GM12865 (cell line): ENCODE data around the gene AP1S1.

Experiments used
- DNase-seq: peaks from one replicate; pipeline ENCODE4 v3.0.0; 2010; ENCODE audit warnings: low read depth
- H3K4me3 ChIP-seq: 2 replicates; pipeline ENCODE4 v1.5.1; 2011; ENCODE audit warnings: mild to moderate bottlenecking, low read depth, low read length, control low read depth
- TF ChIP-seq, protein P1 (sequence below): IDR thresholded peaks from 2 replicates; pipeline ENCODE4 v1.5.1; 2011; ENCODE audit warnings: low read length, control low read depth, low read depth, inconsistent platforms; ENCODE audit not compliant: insufficient read depth; ENCODE audit errors: missing control alignments

Gene AP1S1

DNA sequence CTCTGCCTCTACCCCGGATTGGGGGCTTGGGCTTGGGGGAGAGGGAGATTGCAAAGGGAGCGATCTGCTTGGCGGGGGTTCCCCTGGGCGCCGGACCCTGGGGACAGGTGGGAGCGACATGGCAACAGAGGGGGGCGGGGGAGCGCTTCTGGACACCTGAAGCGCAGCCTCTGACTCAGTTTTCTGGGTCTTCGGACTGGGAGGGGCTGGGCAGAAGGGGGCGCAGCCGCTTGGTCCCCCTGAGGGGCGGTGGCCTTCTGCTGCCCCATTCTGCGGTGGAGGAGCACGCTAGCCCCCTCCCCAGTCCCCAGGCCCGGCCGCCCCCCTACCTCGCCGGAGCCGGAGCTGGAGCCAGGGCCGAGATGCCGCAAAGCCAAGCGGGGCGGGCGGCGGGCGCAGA lies 25.4 kb downstream of the AP1S1 start:
- H3K4me3 ChIP-seq = no peak overlapping the region

DNA sequence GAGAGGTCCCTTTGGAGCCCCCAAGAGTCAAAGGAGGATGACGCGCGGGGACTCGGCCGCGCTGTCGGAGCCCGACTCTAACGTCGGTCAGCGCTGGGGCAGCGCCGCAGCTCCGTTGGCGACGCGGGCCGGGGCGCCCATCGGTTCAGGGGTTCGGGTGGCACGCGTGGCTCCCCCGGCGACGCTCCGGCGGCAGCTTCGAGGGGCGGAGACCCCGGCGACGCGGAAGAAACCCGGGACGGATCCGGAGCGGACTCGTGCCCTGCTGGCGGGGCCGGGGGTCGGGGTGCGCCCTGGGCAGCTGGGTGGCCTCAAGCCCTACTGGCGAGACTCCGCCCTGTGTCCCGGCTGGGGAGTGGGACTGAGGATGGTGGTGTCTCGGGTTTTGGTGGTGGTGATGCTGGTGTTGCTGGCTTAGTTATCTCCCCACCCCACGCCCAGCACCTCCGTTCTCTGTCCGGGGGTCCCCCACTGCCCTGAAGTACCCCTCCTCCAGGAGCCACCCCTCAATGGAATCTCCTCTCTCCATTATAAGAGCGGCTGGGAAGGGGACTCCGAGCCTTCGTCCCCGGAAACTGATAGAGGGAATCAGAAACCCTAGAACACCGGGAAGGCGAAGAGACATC lies 26.0 kb downstream of the AP1S1 start, which contains the start of gene NAT16:
Gene NAT16 (minus strand): TSS at position 164 of the 626 bp plus-strand sequence. CDS start 5,486 bp downstream, outside the sequence.
- TF ChIP-seq, protein P1, sequence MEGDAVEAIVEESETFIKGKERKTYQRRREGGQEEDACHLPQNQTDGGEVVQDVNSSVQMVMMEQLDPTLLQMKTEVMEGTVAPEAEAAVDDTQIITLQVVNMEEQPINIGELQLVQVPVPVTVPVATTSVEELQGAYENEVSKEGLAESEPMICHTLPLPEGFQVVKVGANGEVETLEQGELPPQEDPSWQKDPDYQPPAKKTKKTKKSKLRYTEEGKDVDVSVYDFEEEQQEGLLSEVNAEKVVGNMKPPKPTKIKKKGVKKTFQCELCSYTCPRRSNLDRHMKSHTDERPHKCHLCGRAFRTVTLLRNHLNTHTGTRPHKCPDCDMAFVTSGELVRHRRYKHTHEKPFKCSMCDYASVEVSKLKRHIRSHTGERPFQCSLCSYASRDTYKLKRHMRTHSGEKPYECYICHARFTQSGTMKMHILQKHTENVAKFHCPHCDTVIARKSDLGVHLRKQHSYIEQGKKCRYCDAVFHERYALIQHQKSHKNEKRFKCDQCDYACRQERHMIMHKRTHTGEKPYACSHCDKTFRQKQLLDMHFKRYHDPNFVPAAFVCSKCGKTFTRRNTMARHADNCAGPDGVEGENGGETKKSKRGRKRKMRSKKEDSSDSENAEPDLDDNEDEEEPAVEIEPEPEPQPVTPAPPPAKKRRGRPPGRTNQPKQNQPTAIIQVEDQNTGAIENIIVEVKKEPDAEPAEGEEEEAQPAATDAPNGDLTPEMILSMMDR = no peak
- no peak within 1 kb of the TSS for H3K4me3 ChIP-seq
- DNase-seq = no peak

More for the DNA sequence above, 25.4 kb downstream of the AP1S1 start:
- TF ChIP-seq, protein P1 = no peak
- DNase-seq = no peak

DNA sequence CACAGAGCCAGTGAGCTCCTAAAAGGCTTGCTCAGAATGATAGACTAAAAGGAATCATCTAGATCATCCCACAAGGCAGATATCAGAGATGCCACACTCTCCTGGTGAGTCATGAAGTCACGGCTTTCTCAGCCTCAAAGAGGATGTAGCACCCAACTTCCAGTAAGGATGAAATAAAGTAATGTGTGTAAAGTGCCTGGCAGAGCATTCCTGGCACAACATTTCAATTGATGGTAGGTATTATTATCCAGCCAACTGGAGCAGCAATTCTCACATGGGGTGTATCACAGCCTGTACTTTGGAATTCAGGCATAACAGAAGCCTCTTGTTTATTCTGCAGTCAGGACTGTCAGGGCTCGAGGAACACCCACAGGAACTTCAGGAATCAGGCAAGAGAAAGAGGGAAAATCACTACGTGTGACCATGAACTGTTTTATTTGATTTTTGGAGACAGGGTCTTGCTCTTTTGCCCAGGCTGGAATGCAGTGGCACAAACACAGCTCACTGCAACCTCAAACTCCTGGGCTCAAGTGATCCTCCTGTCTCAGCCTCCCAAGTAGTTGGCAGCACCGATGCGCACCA lies 31.1 kb downstream of the AP1S1 start:
- H3K4me3 ChIP-seq = no peak overlapping the region
- DNase-seq = no peak
- TF ChIP-seq, protein P1 = no peak

DNA sequence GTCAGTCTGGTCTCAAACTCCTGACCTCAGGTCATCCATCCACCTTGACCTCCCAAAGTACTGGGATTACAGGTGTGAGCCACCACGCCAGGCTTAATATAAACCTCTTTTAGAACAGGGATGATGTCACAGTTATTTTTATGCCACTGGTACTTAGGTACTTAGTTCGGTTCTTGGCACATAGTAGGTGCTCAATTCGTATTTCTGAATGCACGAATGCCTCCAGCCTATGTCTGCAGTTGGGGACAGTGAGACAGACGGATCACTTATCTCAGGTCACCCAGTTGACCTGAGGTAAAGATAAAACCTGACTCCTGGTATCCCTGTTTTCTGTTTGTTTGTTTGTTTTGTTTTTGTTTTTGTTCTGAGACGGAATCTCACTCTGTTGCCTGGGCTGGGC lies 31.9 kb downstream of the AP1S1 start:
- H3K4me3 ChIP-seq = no peak overlapping the region
- TF ChIP-seq, protein P1 = no peak
- DNase-seq = no peak

DNA sequence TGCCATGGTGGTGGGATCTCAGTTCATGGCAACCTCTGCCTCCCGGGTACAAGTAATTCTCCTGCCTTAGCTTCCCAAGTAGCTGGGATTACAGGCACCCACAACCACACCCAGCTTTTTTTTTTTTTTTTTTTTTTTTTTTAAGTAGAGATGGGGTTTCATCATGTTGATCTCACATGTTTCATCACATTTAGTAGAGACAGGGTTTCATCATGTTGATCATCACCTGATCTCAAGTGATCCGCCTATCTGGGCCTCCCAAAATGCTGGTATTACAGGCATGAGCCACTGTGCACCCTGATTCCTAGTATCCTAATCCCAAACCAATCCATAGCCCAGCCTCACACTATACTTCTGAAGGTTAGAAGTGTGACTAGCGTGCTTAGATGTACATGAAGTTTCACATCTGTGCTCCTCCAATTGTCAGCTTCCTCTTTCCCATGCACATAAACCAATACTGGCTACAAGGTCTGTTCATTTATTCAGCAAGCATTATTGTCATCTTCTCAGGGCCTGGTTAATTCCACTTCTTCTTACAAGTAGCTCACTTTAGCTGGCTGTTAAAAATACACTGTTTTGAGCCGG lies 32.7 kb downstream of the AP1S1 start:
- H3K4me3 ChIP-seq = no peak overlapping the region
- DNase-seq = no peak
- TF ChIP-seq, protein P1 = no peak

DNA sequence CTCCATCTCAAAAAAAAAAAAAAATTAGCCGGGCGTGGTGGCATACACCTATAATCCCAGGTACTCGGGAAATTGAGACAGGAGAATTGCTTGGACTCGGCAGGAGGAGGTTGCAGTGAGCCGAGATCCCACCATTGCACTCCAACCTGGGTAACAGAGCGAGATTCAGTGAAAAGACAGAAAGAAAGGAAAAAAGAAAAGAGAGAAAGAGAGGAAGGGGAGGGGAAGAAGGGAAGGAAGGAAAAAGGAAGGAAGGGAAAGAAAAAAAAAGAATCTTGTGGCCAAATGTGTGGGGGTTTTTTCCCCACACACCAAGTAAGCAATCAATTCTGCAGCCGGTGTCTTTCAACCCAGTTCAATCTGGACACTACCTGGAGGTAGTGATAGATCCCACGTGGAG lies 34.8 kb downstream of the AP1S1 start:
- DNase-seq = no peak
- H3K4me3 ChIP-seq = no peak overlapping the region
- TF ChIP-seq, protein P1 = no peak
